SU-DHL-6 (cell line): ENCODE measurements around the gene SHMT1.
"Not testable (repeated sequence)": the region's sequence is repeated elsewhere in the genome, so short reads cannot be mapped to it uniquely, and the experiment has no call there.

ENCODE experiments used
- EZH2phosphoT487 ChIP-seq: fragments of 200-600 bp; sonication (generic), shearing (Covaris generic); conservative IDR thresholded peaks from 2 replicates; pipeline ENCODE4 v1.6.1; 2018; ENCODE audit warnings: mild to moderate bottlenecking, antibody characterized with exemption, low read length, moderate library complexity, mixed read lengths
- TF ChIP-seq, protein P1 (sequence below): fragments of 200-600 bp; sonication (generic); IDR thresholded peaks from one replicate; pipeline ENCODE4 v1.5.1; 2017; ENCODE audit warnings: antibody characterized with exemption, mild to moderate bottlenecking, low read length, moderate library complexity; ENCODE audit not compliant: insufficient read depth, poor library complexity, severe bottlenecking

DNA sequence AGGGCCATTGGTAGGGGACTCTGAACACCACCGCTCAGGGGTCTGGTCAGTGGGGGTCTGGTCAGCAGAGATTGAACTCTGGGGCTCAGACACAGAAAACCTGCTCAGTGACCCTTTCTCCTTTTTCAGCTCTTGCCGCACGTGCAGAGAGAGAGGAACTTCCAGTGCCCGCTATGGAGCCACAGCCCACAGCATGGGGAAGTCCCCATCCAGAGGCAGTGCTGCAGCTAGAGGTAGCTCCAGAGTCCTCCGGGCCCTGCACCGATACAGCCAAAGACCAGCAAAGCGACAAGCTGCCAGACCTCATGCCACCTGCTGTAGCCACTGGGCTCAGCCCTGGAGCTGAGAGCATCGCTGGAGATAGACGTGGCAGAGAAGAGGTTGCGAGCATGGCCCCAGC lies 25.4 kb upstream of the SHMT1 start:
- TF ChIP-seq, protein P1, sequence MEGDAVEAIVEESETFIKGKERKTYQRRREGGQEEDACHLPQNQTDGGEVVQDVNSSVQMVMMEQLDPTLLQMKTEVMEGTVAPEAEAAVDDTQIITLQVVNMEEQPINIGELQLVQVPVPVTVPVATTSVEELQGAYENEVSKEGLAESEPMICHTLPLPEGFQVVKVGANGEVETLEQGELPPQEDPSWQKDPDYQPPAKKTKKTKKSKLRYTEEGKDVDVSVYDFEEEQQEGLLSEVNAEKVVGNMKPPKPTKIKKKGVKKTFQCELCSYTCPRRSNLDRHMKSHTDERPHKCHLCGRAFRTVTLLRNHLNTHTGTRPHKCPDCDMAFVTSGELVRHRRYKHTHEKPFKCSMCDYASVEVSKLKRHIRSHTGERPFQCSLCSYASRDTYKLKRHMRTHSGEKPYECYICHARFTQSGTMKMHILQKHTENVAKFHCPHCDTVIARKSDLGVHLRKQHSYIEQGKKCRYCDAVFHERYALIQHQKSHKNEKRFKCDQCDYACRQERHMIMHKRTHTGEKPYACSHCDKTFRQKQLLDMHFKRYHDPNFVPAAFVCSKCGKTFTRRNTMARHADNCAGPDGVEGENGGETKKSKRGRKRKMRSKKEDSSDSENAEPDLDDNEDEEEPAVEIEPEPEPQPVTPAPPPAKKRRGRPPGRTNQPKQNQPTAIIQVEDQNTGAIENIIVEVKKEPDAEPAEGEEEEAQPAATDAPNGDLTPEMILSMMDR: not testable (repeated sequence)
- TF ChIP-seq EZH2phosphoT487: not testable (repeated sequence)
